BE2C (cell line): Measurements from ENCODE around the gene RASGEF1C. TPM values are rescaled to one million over a fixed set of nuclear protein-coding genes. Genes with fewer than 3 reads are reported as not detected.

Experiments used
- DNase-seq: peaks from one replicate; pipeline ENCODE4 v3.0.0-alpha.2; 2020
- H3K27me3 ChIP-seq: fragments of 250-450 bp; sonication (Bioruptor Pico); 2 replicates; pipeline ENCODE4 v1.5.1; 2020; ENCODE audit warnings: mild to moderate bottlenecking
- H3K36me3 ChIP-seq: fragments of 250-450 bp; sonication (Bioruptor Pico); 2 replicates; pipeline ENCODE4 v1.5.1; 2020; ENCODE audit warnings: mild to moderate bottlenecking
- H3K4me1 ChIP-seq: fragments of 250-450 bp; sonication (Bioruptor Pico); 2 replicates; pipeline ENCODE4 v1.5.1; 2020
- H3K4me3 ChIP-seq: 2 replicates; pipeline ENCODE4 v1.5.1; 2011; ENCODE audit warnings: low read depth, low read length
- H3K9me3 ChIP-seq: fragments of 250-450 bp; sonication (Bioruptor Pico); 2 replicates; pipeline ENCODE4 v1.5.1; 2020
- polyA plus RNA-seq: library from polyadenylated mRNA; unstranded; fragments of >200 nt; gene quantifications from one replicate; pipeline ENCODE4 v1.2.1, GENCODE V29; 2012; ENCODE audit warnings: low read depth, missing spikeins; ENCODE audit not compliant: insufficient read length, insufficient read depth
- TF ChIP-seq, protein P1 (sequence below): IDR thresholded peaks from 2 replicates; pipeline ENCODE4 v1.5.1; 2012; ENCODE audit warnings: mild to moderate bottlenecking, low read depth, low read length

The RASGEF1C gene
- polyA plus RNA-seq, result not detected

DNA sequence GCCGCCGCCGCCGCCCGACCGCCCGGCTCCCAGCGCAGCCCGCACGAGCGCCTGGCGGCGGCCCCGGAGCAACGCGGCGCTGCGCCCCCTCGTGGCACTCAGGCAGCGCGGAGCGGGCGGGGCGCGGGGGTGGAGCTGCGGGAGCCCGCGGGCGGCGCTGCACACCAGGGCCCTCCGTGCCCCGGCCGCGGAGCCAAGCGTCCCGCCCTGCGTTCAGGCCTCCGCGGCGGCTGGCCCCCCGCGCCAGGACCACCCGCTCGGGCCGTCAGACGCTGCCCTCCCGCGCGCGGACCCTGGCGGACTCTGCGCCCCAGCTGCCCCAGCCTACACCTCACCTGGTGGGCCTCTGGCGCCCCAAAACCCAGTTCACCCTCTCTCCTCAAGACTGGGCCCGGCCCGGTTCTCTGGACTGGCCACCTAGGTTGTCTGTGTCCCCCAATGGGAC lies at the start of gene RASGEF1C:
Gene RASGEF1C, minus strand, starts transcription at position 75 of the 445 bp plus-strand sequence. CDS start 71,159 bp downstream, outside the sequence.
- Histone ChIP-seq H3K4me1 (no peaks in the 10 kb centered on the region; the same call in 1 of the 2 replicates), H3K27me3 (peaks cover 9% of the 10 kb centered on the region), H3K9me3 (no peaks in the 10 kb centered on the region; the same call in 1 of the 2 replicates), H3K36me3 (no peaks in the 10 kb centered on the region), H3K4me3 (peak within 1 kb of the TSS; percentile 45)
- TF ChIP-seq, protein P1, sequence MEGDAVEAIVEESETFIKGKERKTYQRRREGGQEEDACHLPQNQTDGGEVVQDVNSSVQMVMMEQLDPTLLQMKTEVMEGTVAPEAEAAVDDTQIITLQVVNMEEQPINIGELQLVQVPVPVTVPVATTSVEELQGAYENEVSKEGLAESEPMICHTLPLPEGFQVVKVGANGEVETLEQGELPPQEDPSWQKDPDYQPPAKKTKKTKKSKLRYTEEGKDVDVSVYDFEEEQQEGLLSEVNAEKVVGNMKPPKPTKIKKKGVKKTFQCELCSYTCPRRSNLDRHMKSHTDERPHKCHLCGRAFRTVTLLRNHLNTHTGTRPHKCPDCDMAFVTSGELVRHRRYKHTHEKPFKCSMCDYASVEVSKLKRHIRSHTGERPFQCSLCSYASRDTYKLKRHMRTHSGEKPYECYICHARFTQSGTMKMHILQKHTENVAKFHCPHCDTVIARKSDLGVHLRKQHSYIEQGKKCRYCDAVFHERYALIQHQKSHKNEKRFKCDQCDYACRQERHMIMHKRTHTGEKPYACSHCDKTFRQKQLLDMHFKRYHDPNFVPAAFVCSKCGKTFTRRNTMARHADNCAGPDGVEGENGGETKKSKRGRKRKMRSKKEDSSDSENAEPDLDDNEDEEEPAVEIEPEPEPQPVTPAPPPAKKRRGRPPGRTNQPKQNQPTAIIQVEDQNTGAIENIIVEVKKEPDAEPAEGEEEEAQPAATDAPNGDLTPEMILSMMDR, result peak; percentile 7; the same call in 1 of the 2 replicates
- DNase-seq, result peak; percentile 82

DNA sequence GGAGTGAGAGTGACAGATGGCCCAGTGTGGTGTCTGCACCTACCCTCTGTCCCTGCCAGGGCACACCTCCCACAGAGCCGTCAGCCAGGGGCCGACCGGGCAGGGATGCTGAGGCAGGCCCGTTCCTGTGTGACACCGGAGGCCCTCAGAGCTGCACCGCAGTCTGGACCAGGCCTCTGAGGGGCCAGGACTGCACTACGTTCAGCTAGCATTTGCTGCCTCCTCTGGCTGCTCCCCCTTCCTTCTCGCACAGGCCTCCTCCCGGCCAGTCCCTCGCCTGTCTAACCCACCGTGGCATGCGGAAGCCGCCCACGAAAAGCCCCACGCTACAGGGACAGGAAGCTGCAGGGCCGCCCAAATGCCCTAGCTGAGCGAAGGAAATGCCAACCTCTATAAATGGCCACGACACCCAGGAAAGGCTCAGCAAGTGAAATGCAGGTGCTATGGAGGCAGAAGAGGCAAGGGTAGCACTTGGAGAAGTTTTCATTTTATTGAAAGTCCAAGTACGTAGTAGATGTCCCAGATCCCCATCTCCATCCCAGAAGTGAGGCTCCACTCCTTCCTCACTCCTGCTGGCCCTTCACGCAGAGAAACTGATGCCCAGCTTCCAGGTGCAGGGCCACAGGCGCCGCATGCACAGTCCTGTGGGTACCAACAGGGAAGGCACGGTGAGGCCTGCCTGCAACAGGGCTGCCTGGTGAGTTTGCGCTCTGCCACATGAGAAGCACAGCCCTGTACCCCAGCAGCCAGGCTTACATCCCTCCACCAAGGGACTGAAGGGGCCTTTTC lies 44.2 kb upstream of the RASGEF1C start:
- Histone ChIP-seq H3K4me1 (no peaks in the 10 kb centered on the region), H3K4me3 (no peak overlapping the region), H3K36me3 (peaks cover 39% of the 10 kb centered on the region), H3K27me3 (no peaks in the 10 kb centered on the region; the same call in 1 of the 2 replicates), H3K9me3 (peaks cover 14% of the 10 kb centered on the region)
- DNase-seq, result no peak
- TF ChIP-seq, protein P1, result no peak

DNA sequence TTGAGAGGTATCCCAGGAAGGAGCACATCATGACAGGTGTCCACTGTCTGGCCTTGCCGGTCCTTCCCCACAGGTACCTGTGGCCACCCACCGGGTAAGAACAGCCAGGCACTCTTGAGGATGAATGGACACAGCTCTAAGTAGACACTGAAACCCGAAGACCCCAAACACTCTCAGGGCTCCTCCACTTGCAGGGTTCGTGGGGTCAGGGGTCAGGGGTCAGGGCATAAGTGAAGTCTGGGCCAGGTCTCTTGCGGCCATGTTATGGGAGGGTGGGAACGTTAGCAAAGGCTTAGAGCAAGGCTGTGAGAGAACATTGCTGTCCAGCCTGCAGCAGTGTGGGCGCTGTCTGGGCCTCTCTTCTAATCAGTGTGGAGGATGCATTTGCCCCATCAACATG lies 42.9 kb upstream of the RASGEF1C start:
- Histone ChIP-seq H3K9me3 (peaks cover 14% of the 10 kb centered on the region), H3K27me3 (no peaks in the 10 kb centered on the region; the same call in 1 of the 2 replicates), H3K4me3 (no peak overlapping the region), H3K36me3 (peaks cover 43% of the 10 kb centered on the region), H3K4me1 (no peaks in the 10 kb centered on the region)
- no peak for DNase-seq
- TF ChIP-seq, protein P1, result no peak

DNA sequence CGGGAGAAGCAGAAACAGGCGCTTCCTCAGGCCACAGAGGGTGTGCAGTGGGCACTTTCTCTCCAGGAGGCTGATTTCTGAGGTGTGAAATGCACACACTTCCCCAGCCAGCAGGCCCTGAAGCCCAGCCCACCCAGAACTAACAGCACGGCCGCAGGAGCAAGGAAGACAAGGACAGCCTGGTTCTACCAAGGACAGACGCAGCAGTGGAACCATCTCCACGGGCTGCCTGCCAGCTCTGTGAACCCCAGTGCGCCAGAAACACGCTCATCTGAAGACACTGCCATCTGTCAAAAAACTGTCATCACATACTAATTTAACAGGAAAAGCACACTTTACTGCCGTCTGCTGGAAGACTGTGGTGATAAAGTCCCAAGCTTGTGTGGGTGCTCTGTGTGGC lies 42.1 kb upstream of the RASGEF1C start:
- H3K9me3 ChIP-seq, result peaks cover 14% of the 10 kb centered on the region
- TF ChIP-seq, protein P1, result peak; percentile 15; the same call in 1 of the 2 replicates
- no peaks in the 10 kb centered on the region; the same call in 1 of the 2 replicates for H3K27me3 ChIP-seq
- no peaks in the 10 kb centered on the region for H3K4me1 ChIP-seq
- peak; percentile 36 for DNase-seq
- peaks cover 46% of the 10 kb centered on the region for H3K36me3 ChIP-seq
- H3K4me3 ChIP-seq, result no peak overlapping the region

DNA sequence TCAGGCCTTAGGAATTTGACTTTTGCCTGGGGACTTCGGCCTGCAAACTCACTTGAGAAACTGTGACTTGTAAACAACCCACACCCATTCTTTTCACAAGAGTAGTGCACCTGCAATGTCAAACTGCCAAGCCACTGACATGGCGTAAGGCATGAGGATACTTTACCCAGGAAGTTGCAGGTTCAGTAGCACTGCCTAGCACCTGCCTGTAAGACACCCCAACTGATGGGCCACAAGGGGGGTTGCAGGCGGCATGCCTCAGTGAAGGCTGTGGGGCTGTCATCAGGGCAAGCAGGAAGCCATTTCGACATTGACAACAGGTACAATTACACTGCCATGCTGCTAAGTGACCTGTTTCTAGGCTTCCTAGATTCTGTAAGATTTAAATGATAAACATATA lies 41.3 kb upstream of the RASGEF1C start:
- H3K4me1 ChIP-seq, result no peaks in the 10 kb centered on the region
- no peaks in the 10 kb centered on the region; the same call in 1 of the 2 replicates for H3K27me3 ChIP-seq
- peaks cover 46% of the 10 kb centered on the region for H3K36me3 ChIP-seq
- peaks cover 14% of the 10 kb centered on the region for H3K9me3 ChIP-seq
- H3K4me3 ChIP-seq, result no peak overlapping the region
- TF ChIP-seq, protein P1, result no peak
- no peak for DNase-seq

DNA sequence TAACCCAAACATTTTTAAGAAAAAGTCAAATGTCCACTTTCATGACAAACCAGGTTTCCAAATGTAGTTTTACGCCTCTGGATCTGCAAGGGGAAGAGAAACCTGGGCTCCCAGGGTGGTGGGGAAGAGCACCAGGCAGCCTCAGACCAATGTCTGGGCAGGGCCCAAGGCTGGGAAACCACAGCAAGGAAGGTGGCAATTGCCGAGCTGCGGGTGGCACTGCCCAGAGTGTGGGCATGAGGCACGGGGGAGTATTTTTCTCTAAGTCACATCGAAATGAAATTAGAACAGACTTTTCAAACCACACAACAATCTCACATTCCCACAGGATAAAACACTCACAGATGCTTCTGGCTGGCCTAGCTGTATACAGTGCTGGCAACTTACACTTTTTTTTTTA lies 32.6 kb upstream of the RASGEF1C start:
- Histone ChIP-seq H3K4me1 (no peaks in the 10 kb centered on the region), H3K4me3 (no peak overlapping the region), H3K36me3 (peaks cover 45% of the 10 kb centered on the region), H3K9me3 (no peaks in the 10 kb centered on the region), H3K27me3 (no peaks in the 10 kb centered on the region)
- TF ChIP-seq, protein P1, result no peak
- DNase-seq, result no peak
